CD14-positive monocyte (primary cell): Measurements from ENCODE around the gene LDLR. TPM values are rescaled to one million over a fixed set of nuclear protein-coding genes. Genes with fewer than 3 reads are reported as not detected.
"Not testable (repeated sequence)": the region's sequence is repeated elsewhere in the genome, so short reads cannot be mapped to it uniquely, and the experiment has no call there.

ENCODE experiments used
- DNase-seq, 3 donors: peaks; one replicate each; pipeline ENCODE4 v3.0.0-alpha.2; 2011 to 2022
- H2AFZ ChIP-seq: 2 replicates; pipeline ENCODE4 v1.6.0; 2012; ENCODE audit warnings: mild to moderate bottlenecking, low read depth, low read length, inconsistent platforms; ENCODE audit not compliant: insufficient read depth, poor library complexity, severe bottlenecking
- H3K27ac ChIP-seq, 2 donors: 1 replicate in 1 of 2; 2 replicates in 1 of 2; pipeline ENCODE4 v1.5.1; 2012 to 2013; ENCODE audit warnings: low read length in 2 of 2, control low read depth in 1 of 2, inconsistent platforms in 1 of 2, low read depth in 1 of 2, mild to moderate bottlenecking in 1 of 2
- H3K27me3 ChIP-seq, 2 donors: one replicate each; pipeline versions ENCODE4 v1.6.0 to v1.6.1; 2011 to 2013; ENCODE audit warnings: low read length in 2 of 2; ENCODE audit not compliant: control insufficient read depth in 2 of 2, insufficient read depth in 2 of 2
- H3K36me3 ChIP-seq, 2 donors: replicated peaks in 1 of 2; 1 replicate in 1 of 2; 2 replicates in 1 of 2; pipeline versions ENCODE4 v1.5.1 to v1.6.1; 2012 to 2013; ENCODE audit warnings: low read length in 2 of 2, control low read depth in 1 of 2, inconsistent platforms in 1 of 2, mild to moderate bottlenecking in 1 of 2; ENCODE audit not compliant: insufficient read depth in 2 of 2, control insufficient read depth in 1 of 2
- H3K4me1 ChIP-seq, 2 donors: 1 replicate in 1 of 2; 2 replicates in 1 of 2; pipeline versions ENCODE4 v1.5.1 to v1.6.1; 2012 to 2013; ENCODE audit warnings: low read length in 2 of 2, control low read depth in 1 of 2, inconsistent platforms in 1 of 2, mild to moderate bottlenecking in 1 of 2, moderate library complexity in 1 of 2; ENCODE audit not compliant: insufficient read depth in 2 of 2, control insufficient read depth in 1 of 2
- H3K4me2 ChIP-seq: replicated peaks from 2 replicates; pipeline ENCODE3; 2012; ENCODE audit warnings: low read length, moderate library complexity, mild to moderate bottlenecking; ENCODE audit not compliant: poor library complexity, severe bottlenecking; ENCODE audit errors: extremely low read depth
- H3K4me3 ChIP-seq, 3 experiments: fragments of 200-600 bp in 1 of 3; sonication (generic) in 1 of 3; replicated peaks in 1 of 3; 1 replicate in 2 of 3; 2 replicates in 1 of 3; pipeline ENCODE4 v1.5.1; 2011 to 2013; ENCODE audit warnings: low read length in 3 of 3, mild to moderate bottlenecking in 3 of 3, control low read depth in 2 of 3, low read depth in 2 of 3, inconsistent platforms in 1 of 3, moderate library complexity in 1 of 3
- H3K79me2 ChIP-seq: 2 replicates; pipeline ENCODE4 v1.6.0; 2012; ENCODE audit warnings: mild to moderate bottlenecking, control low read depth, inconsistent platforms, low read length, moderate library complexity; ENCODE audit not compliant: insufficient read depth
- H3K9ac ChIP-seq: 2 replicates; pipeline ENCODE4 v1.6.0; 2017; ENCODE audit warnings: low read length, mild to moderate bottlenecking; ENCODE audit not compliant: insufficient read depth, poor library complexity, severe bottlenecking
- H3K9me3 ChIP-seq, 2 donors: replicated peaks in 1 of 2; 1 replicate in 1 of 2; 2 replicates in 1 of 2; pipeline versions ENCODE4 v1.5.1 to v1.6.1; 2012 to 2013; ENCODE audit warnings: low read length in 2 of 2, control low read depth in 1 of 2; ENCODE audit not compliant: control insufficient read depth in 1 of 2, insufficient read depth in 1 of 2
- H4K20me1 ChIP-seq: 2 replicates; pipeline ENCODE4 v1.6.0; 2012; ENCODE audit warnings: mild to moderate bottlenecking, low read length, control low read depth, moderate library complexity; ENCODE audit not compliant: insufficient read depth
- H3K27ac Mint-ChIP-seq, 7 donors: one replicate each; pipeline ENCODE4 v1.8.0; 2020; ENCODE audit warnings: mild to moderate bottlenecking in 7 of 7, mixed read lengths in 7 of 7, moderate library complexity in 6 of 7, inconsistent platforms in 2 of 7
- H3K27me3 Mint-ChIP-seq, 3 donors: one replicate each; pipeline ENCODE4 v1.8.0; 2021 to 2022; ENCODE audit warnings: low read depth in 3 of 3, mild to moderate bottlenecking in 3 of 3, mixed read lengths in 3 of 3, moderate library complexity in 3 of 3, inconsistent platforms in 1 of 3
- H3K36me3 Mint-ChIP-seq, 2 donors: one replicate each; pipeline ENCODE4 v1.8.0; 2020; ENCODE audit warnings: mixed read lengths in 2 of 2, inconsistent platforms in 1 of 2, mild to moderate bottlenecking in 1 of 2
- H3K4me1 Mint-ChIP-seq: one replicate; pipeline ENCODE4 v1.8.0; 2020; ENCODE audit warnings: mild to moderate bottlenecking, mixed read lengths
- H3K4me3 Mint-ChIP-seq, 2 donors: one replicate each; pipeline ENCODE4 v1.8.0; 2020; ENCODE audit warnings: mild to moderate bottlenecking in 2 of 2, mixed read lengths in 2 of 2, moderate library complexity in 1 of 2
- H3K9me3 Mint-ChIP-seq, 7 donors: one replicate each; pipeline ENCODE4 v1.8.0; 2020 to 2022; ENCODE audit warnings: mixed read lengths in 7 of 7, mild to moderate bottlenecking in 6 of 7, moderate library complexity in 6 of 7, inconsistent platforms in 2 of 7
- CTCF ChIP-seq: fragments of 200-600 bp; IDR thresholded peaks from one replicate; pipeline ENCODE4 v1.8.0; 2022; ENCODE audit warnings: antibody characterized with exemption, mild to moderate bottlenecking
- WGBS: methylation state at CpG from one replicate; pipeline ENCODE4 v1.1.5; 2013; ENCODE audit warnings: missing lambda C conversion rate; ENCODE audit not compliant: insufficient coverage; 5-methylcytosine and 5-hydroxymethylcytosine counted together
- intact Hi-C, 2 donors: fragments of 100-400 bp; cut with micrococcal nuclease; formaldehyde crosslinking; loops; one replicate each; pipeline versions ENCODE4 v1.15.0 to v1.15.1; 2023
- polyA plus RNA-seq, 3 donors: library from polyadenylated mRNA; depleted of rRNA in 1 of 3; unstranded in 2 of 3; stranded (reverse) in 1 of 3; fragments of 300-500 nt in 2 of 3; fragments of >200 nt in 1 of 3; fragmentation: Illumina TruSeq in 2 of 3; gene quantifications; 1 replicate in 2 of 3; 2 replicates in 1 of 3; pipeline ENCODE4 v1.2.3, GENCODE V29; 2012 to 2021

The LDLR gene
- polyA plus RNA-seq, 3 donors = 14.3 to 21.2 (median 19.8) TPM

GRCh38 chr19:11138601-11139300, 49.5 kb downstream of the LDLR start:
- no peak for TF ChIP-seq CTCF
- peak overlapping the region; percentile 44 for H2AFZ ChIP-seq

GRCh38 chr19:11140023-11140538, 50.8 kb downstream of the LDLR start:
- H3K9me3 Mint-ChIP-seq, H3K4me3 ChIP-seq, H3K9ac ChIP-seq, H3K27ac ChIP-seq, intact Hi-C loops, DNase-seq, H3K79me2 ChIP-seq, H3K4me2 ChIP-seq, H3K4me3 Mint-ChIP-seq, H3K36me3 ChIP-seq, H3K27me3 ChIP-seq, H2AFZ ChIP-seq, H3K9me3 ChIP-seq, H4K20me1 ChIP-seq: not testable (repeated sequence)
- Mint-ChIP-seq H3K27me3 (peaks cover 17 to 22% (median 21%) of the 10 kb centered on the region in 3 donors), H3K36me3 (peaks cover 1 to 12% of the 10 kb centered on the region in 2 donors), H3K27ac (peak overlapping the region in 1 of 7 donors; percentile 62), H3K4me1 (peaks cover 41% of the 10 kb centered on the region)
- H3K4me1 ChIP-seq = peaks cover 31 to 42% of the 10 kb centered on the region in 2 donors
- WGBS = 96% methylated on average over 5 of the region's 10 CpGs

More at GRCh38 chr19:11138601-11139300, 49.5 kb downstream of the LDLR start:
- 32% methylated on average over 6 of the region's 13 CpGs for whole genome bisulfite sequencing
- Histone ChIP-seq H3K9me3 (no peaks in the 10 kb centered on the region), H3K27me3 (peaks cover 0 to 6% of the 10 kb centered on the region in 2 donors), H3K4me3 (peak overlapping the region in 1 of 3 experiments; percentile 20), H3K4me1 (peaks cover 31 to 42% of the 10 kb centered on the region in 2 donors), H3K79me2 (no peaks in the 10 kb centered on the region), H3K4me2 (peak overlapping the region; percentile 2), H3K9ac (no peak overlapping the region), H3K27ac (no peak overlapping the region), H4K20me1 (no peaks in the 10 kb centered on the region), H3K36me3 (no peaks in the 10 kb centered on the region)
- peaks cover 0 to 2% (median 0%) of the 10 kb centered on the region in 7 donors for H3K9me3 Mint-ChIP-seq
- peaks cover 0 to 10% of the 10 kb centered on the region in 2 donors for H3K36me3 Mint-ChIP-seq
- intact Hi-C loops = loop anchor here (5.0 to 10.0 kb wide), 3 partner anchors 64 to 204 kb away; no protein-coding TSS in a partner anchor
- peaks cover 41% of the 10 kb centered on the region for H3K4me1 Mint-ChIP-seq
- H3K4me3 Mint-ChIP-seq = peak overlapping the region in 1 of 2 donors; percentile 16
- H3K27me3 Mint-ChIP-seq = peaks cover 18 to 22% (median 21%) of the 10 kb centered on the region in 3 donors
- H3K27ac Mint-ChIP-seq = peak overlapping the region in 2 of 7 donors; percentile 18 to 50
- DNase-seq = peak; percentile 25 to 56 (median 46)
